OCI-LY7 (cell line): Measurements from ENCODE around the gene EVA1C. TPM values are rescaled to one million over a fixed set of nuclear protein-coding genes. Genes with fewer than 3 reads are reported as not detected.

Experiments
- BruUV-seq: library from RNA; stranded (reverse); fragments of 400-500 nt; replicated peaks from 2 replicates; lab custom pipeline; 2021; lab: Mats Ljungman, UMichigan
- CTCF ChIA-PET: fragments of 300-600 bp; sonication (Branson Sonifier 250); formaldehyde crosslinking; loops from one replicate; lab custom pipeline; 2022; ENCODE audit warnings: antibody characterized with exemption; ENCODE audit not compliant: unreplicated experiment; lab: Charles Lee
- POLR2A ChIA-PET: fragments of 300-600 bp; sonication (Branson Sonifier 250); formaldehyde crosslinking; loops from one replicate; lab custom pipeline; 2022; ENCODE audit warnings: antibody characterized with exemption; lab: Charles Lee
- DNase-seq: peaks from one replicate; pipeline ENCODE4 v3.0.0-alpha.2; 2015; ENCODE audit warnings: low spot score
- H2AFZ ChIP-seq: fragments of 200-600 bp; sonication (generic), shearing (Covaris generic); 2 replicates; pipeline ENCODE4 v1.6.1; 2014; ENCODE audit warnings: mild to moderate bottlenecking, antibody characterized with exemption, low read length, moderate library complexity
- H3K27ac ChIP-seq: fragments of 200-600 bp; sonication (generic); 2 replicates; pipeline ENCODE4 v1.5.1; 2014; ENCODE audit warnings: mixed run types, low read depth, mild to moderate bottlenecking, moderate library complexity, low read length, inconsistent platforms; ENCODE audit not compliant: poor library complexity, severe bottlenecking
- H3K36me3 ChIP-seq: fragments of 200-600 bp; sonication (generic); 2 replicates; pipeline ENCODE4 v1.6.1; 2014; ENCODE audit warnings: mild to moderate bottlenecking, antibody characterized with exemption, low read length, moderate library complexity, mixed read lengths; ENCODE audit not compliant: insufficient read depth
- H3K4me1 ChIP-seq: fragments of 200-600 bp; sonication (generic); 2 replicates; pipeline ENCODE4 v1.5.1; 2014; ENCODE audit warnings: mild to moderate bottlenecking, low read length; ENCODE audit not compliant: insufficient read depth, poor library complexity, severe bottlenecking
- H3K4me2 ChIP-seq: fragments of 200-600 bp; sonication (generic); 2 replicates; pipeline ENCODE4 v1.6.1; 2014; ENCODE audit warnings: mild to moderate bottlenecking, low read length
- H3K4me3 ChIP-seq: fragments of 200-600 bp; sonication (generic); 2 replicates; pipeline ENCODE4 v1.5.1; 2014; ENCODE audit warnings: mild to moderate bottlenecking, low read depth, low read length; ENCODE audit not compliant: poor library complexity, severe bottlenecking
- H3K79me2 ChIP-seq: fragments of 200-600 bp; sonication (generic); 2 replicates; pipeline ENCODE4 v1.6.1; 2016; ENCODE audit warnings: low read depth, mild to moderate bottlenecking, low read length, moderate library complexity, mixed read lengths; ENCODE audit not compliant: insufficient read depth
- H3K9me2 ChIP-seq: fragments of 200-600 bp; sonication (generic); 2 replicates; pipeline ENCODE4 v1.6.1; 2016; ENCODE audit warnings: mild to moderate bottlenecking, low read length, mixed read lengths; ENCODE audit not compliant: insufficient read depth
- H3K9me3 ChIP-seq: fragments of 200-600 bp; sonication (generic); 2 replicates; pipeline ENCODE4 v1.6.1; 2014; ENCODE audit warnings: mild to moderate bottlenecking, mixed run types, low read length, mixed read lengths
- H4K20me1 ChIP-seq: fragments of 200-600 bp; sonication (generic); 2 replicates; pipeline ENCODE4 v1.6.1; 2014; ENCODE audit warnings: mild to moderate bottlenecking, antibody characterized with exemption, low read length, moderate library complexity, mixed read lengths; ENCODE audit not compliant: insufficient read depth
- EZH2phosphoT487 ChIP-seq: fragments of 200-600 bp; sonication (generic); IDR thresholded peaks from 2 replicates; pipeline ENCODE4 v1.6.1; 2018; ENCODE audit warnings: low read depth, borderline replicate concordance, mild to moderate bottlenecking, mixed run types, antibody characterized with exemption, low read length, moderate library complexity, mixed read lengths
- intact Hi-C: fragments of 100-400 bp; cut with micrococcal nuclease; formaldehyde crosslinking; loops from one replicate; pipeline ENCODE4 v1.10.0; 2022; ENCODE audit not compliant: unreplicated experiment
- total RNA-seq, 2 experiments: library from RNA; depleted of rRNA in 1 of 2; stranded (reverse); fragments of >200 nt in 1 of 2; shearing (Covaris generic) in 1 of 2; gene quantifications; 2 replicates each; pipeline ENCODE4 v1.2.3, GENCODE V29; 2014 to 2022
- TF ChIP-seq, protein P1 (sequence below): fragments of 200-600 bp; sonication (generic); conservative IDR thresholded peaks from 2 replicates; pipeline ENCODE4 v1.5.1; 2014; ENCODE audit warnings: mild to moderate bottlenecking, antibody characterized with exemption, low read length, moderate library complexity, mixed read lengths

The EVA1C gene
- total RNA-seq, 2 experiments from 2014 or later, result not detected

DNA sequence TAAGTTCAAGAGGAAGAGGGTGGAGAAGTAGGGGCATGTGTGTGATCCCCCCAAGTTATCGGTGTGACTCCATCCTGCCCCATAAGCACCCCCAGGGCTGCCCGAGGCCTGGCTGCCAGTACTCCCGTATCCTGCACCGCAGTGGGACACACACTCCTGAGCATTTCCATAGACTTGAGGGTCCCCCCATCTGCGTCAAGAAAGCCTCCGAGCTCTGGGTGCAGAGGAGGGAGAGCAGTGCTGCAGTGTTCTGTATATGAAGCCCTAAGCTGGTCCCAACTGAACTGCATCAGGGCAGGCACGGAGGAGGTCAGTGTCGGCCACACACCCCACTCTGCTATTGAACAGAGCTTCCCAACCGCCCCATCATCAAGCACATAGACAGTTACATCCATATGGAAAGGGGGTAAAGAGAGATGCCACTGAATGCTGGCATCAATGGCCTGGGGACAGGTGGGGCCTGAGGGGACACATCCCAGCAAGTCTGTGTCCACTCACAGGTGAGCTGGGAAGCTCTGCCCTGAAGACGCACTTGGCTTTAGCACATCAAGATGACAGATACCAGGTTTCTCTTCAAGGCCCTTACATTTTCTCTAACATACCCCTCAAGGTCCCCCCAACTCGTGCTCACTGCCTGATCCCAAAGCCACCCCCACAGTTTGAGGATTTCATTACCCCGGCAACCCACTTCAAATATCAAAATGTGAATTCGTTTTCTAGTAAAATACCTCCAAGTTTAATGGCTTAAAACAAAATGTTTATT lies 64.3 kb downstream of the EVA1C start:
- H2AFZ ChIP-seq, result no peak overlapping the region
- CTCF ChIA-PET, result no interaction called here

DNA sequence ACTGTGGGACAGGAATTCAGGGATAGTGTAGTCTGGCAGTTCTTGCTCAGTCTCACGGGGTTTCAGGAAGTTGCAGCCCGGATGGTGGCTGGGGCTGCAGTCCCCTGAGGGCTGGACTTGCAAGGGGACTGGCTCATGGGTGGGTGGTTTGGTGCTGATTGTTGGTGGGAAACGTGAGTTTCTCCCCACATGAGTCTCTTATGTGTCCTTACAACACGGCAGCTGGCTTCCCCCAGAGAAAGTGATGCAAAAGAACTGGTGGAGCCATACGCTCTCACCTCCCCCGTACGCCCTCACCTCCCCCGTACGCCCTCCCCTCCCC lies 64.9 kb downstream of the EVA1C start:
- ChIA-PET CTCF (no interaction called here), POLR2A (no interaction called here)
- no peaks in the 10 kb centered on the region for H3K9me2 ChIP-seq
- TF ChIP-seq, protein P1, sequence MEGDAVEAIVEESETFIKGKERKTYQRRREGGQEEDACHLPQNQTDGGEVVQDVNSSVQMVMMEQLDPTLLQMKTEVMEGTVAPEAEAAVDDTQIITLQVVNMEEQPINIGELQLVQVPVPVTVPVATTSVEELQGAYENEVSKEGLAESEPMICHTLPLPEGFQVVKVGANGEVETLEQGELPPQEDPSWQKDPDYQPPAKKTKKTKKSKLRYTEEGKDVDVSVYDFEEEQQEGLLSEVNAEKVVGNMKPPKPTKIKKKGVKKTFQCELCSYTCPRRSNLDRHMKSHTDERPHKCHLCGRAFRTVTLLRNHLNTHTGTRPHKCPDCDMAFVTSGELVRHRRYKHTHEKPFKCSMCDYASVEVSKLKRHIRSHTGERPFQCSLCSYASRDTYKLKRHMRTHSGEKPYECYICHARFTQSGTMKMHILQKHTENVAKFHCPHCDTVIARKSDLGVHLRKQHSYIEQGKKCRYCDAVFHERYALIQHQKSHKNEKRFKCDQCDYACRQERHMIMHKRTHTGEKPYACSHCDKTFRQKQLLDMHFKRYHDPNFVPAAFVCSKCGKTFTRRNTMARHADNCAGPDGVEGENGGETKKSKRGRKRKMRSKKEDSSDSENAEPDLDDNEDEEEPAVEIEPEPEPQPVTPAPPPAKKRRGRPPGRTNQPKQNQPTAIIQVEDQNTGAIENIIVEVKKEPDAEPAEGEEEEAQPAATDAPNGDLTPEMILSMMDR, result no peak
- TF ChIP-seq EZH2phosphoT487, result no peak
- H3K4me3 ChIP-seq, result no peak overlapping the region
- intact Hi-C loops, result no loop called here
- H2AFZ ChIP-seq, result no peak overlapping the region
- H3K9me3 ChIP-seq, result no peaks in the 10 kb centered on the region
- no peak for DNase-seq
- no peaks in the 10 kb centered on the region for H3K4me1 ChIP-seq
- H3K36me3 ChIP-seq, result no peaks in the 10 kb centered on the region
- no peak overlapping the region for H3K4me2 ChIP-seq
- BruUV-seq, result no TSS peak
- H4K20me1 ChIP-seq, result no peaks in the 10 kb centered on the region
- H3K79me2 ChIP-seq, result no peaks in the 10 kb centered on the region
- H3K27ac ChIP-seq, result no peak overlapping the region

More for the DNA sequence above, 64.3 kb downstream of the EVA1C start:
- Histone ChIP-seq H3K4me3 (no peak overlapping the region), H3K9me3 (no peaks in the 10 kb centered on the region), H3K4me2 (no peak overlapping the region), H3K4me1 (no peaks in the 10 kb centered on the region), H3K27ac (no peak overlapping the region), H4K20me1 (no peaks in the 10 kb centered on the region), H3K9me2 (no peaks in the 10 kb centered on the region), H3K36me3 (no peaks in the 10 kb centered on the region), H3K79me2 (no peaks in the 10 kb centered on the region)
- TF ChIP-seq, protein P1, result no peak
- TF ChIP-seq EZH2phosphoT487, result no peak
- POLR2A ChIA-PET, result no interaction called here
- DNase-seq, result no peak
- intact Hi-C loops, result no loop called here
- no TSS peak for BruUV-seq

DNA sequence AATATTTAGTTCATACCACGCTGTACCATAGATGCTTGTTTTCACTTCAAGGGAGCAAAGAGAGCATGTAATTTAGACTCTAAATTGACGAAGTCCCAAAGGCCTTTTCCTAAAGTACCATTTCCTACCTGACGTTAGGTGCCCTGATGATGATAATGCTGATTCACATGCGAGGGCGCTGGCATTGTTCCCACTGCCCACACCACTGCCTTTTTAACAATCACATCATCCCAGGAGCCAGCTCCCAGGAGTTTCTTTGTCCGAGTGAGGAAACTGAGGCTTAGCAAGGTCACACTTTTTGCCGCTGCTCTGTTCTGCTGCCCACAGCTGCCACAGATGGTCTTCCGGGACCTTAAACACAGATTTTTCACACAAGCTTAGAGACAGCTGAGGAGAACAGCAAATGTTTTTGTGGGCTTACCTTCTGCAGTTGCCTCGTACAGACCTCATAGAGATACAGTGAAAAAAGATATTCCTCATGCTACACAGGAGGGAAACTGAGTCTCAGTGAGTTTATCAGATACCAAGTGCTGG lies 69.4 kb downstream of the EVA1C start:
- intact Hi-C loops, result no loop called here
- Histone ChIP-seq H3K4me3 (no peak overlapping the region), H3K4me1 (no peaks in the 10 kb centered on the region), H3K79me2 (no peaks in the 10 kb centered on the region), H3K27ac (no peak overlapping the region), H4K20me1 (no peaks in the 10 kb centered on the region), H3K9me2 (no peaks in the 10 kb centered on the region), H3K4me2 (no peak overlapping the region), H3K9me3 (no peaks in the 10 kb centered on the region), H2AFZ (no peak overlapping the region), H3K36me3 (no peaks in the 10 kb centered on the region)
- ChIA-PET CTCF (no interaction called here), POLR2A (interaction anchor here (0.6 to 0.7 kb wide), 2 partner anchors 361 to 1186 kb away, joined by 3 to 6 read pairs; no protein-coding TSS in a partner anchor)
- BruUV-seq, result no TSS peak
- no peak for DNase-seq
- no peak for TF ChIP-seq EZH2phosphoT487
- TF ChIP-seq, protein P1, result no peak
